Loucy (cell line): Measurements from ENCODE around the gene ADCY10.

Experiments used
- H2AFZ ChIP-seq: fragments of 200-600 bp; sonication (generic); 2 replicates; pipeline ENCODE4 v1.6.0; 2016; ENCODE audit warnings: antibody characterized with exemption, mild to moderate bottlenecking, low read length, moderate library complexity
- H3F3A ChIP-seq: fragments of 200-600 bp; 2 replicates; pipeline ENCODE4 v1.6.0; 2016; ENCODE audit warnings: antibody characterized with exemption, low read depth, mild to moderate bottlenecking
- H3K27me3 ChIP-seq: fragments of 200-600 bp; sonication (generic); 2 replicates; pipeline ENCODE4 v1.6.1; 2014; ENCODE audit warnings: low read length, mild to moderate bottlenecking; ENCODE audit not compliant: insufficient read depth, poor library complexity, severe bottlenecking
- H3K36me3 ChIP-seq: fragments of 200-600 bp; sonication (generic); 2 replicates; pipeline ENCODE4 v1.6.1; 2016; ENCODE audit warnings: low read length; ENCODE audit not compliant: insufficient read depth
- H3K4me1 ChIP-seq: fragments of 200-600 bp; sonication (generic); 2 replicates; pipeline ENCODE4 v1.5.1; 2014; ENCODE audit warnings: low read length, mild to moderate bottlenecking; ENCODE audit not compliant: insufficient read depth, poor library complexity, severe bottlenecking
- H3K4me2 ChIP-seq: fragments of 200-600 bp; sonication (generic); 2 replicates; pipeline ENCODE4 v1.6.0; 2014; ENCODE audit warnings: antibody characterized with exemption, low read length, low read depth, mild to moderate bottlenecking; ENCODE audit not compliant: poor library complexity, severe bottlenecking
- H3K4me3 ChIP-seq: fragments of 200-600 bp; sonication (generic); 2 replicates; pipeline ENCODE4 v1.5.1; 2014; ENCODE audit warnings: low read length, mild to moderate bottlenecking, mixed read lengths; ENCODE audit not compliant: poor library complexity, severe bottlenecking
- H3K79me2 ChIP-seq: fragments of 200-600 bp; sonication (generic); 2 replicates; pipeline ENCODE4 v1.6.1; 2014; ENCODE audit warnings: low read length; ENCODE audit not compliant: insufficient read depth
- H3K9ac ChIP-seq: fragments of 200-600 bp; sonication (generic); 2 replicates; pipeline ENCODE4 v1.6.0; 2014; ENCODE audit warnings: mild to moderate bottlenecking, low read depth, low read length, moderate library complexity; ENCODE audit not compliant: poor library complexity, severe bottlenecking
- H3K9me2 ChIP-seq: fragments of 200-600 bp; sonication (generic); replicated peaks from 2 replicates; pipeline ENCODE4 v1.6.1; 2016; ENCODE audit warnings: low read depth, low read length, mixed read lengths
- H3K9me3 ChIP-seq: fragments of 200-600 bp; sonication (generic); 2 replicates; pipeline ENCODE4 v1.6.1; 2014; ENCODE audit warnings: mild to moderate bottlenecking, antibody characterized with exemption, low read length, low read depth; ENCODE audit not compliant: insufficient read depth
- H4K20me1 ChIP-seq: fragments of 200-600 bp; sonication (generic); 2 replicates; pipeline ENCODE4 v1.6.0; 2014; ENCODE audit warnings: antibody characterized with exemption, low read length, mild to moderate bottlenecking; ENCODE audit not compliant: insufficient read depth, poor library complexity, severe bottlenecking
- EZH2phosphoT487 ChIP-seq: fragments of 200-600 bp; IDR thresholded peaks from 2 replicates; pipeline ENCODE4 v1.6.1; 2018; ENCODE audit warnings: antibody characterized with exemption, mild to moderate bottlenecking, moderate library complexity, borderline replicate concordance
- TF ChIP-seq, protein P1 (sequence below): fragments of 200-600 bp; sonication (generic); conservative IDR thresholded peaks from 2 replicates; pipeline ENCODE4 v1.5.1; 2014; ENCODE audit warnings: mild to moderate bottlenecking, antibody characterized with exemption, low read length

The ADCY10 gene

DNA sequence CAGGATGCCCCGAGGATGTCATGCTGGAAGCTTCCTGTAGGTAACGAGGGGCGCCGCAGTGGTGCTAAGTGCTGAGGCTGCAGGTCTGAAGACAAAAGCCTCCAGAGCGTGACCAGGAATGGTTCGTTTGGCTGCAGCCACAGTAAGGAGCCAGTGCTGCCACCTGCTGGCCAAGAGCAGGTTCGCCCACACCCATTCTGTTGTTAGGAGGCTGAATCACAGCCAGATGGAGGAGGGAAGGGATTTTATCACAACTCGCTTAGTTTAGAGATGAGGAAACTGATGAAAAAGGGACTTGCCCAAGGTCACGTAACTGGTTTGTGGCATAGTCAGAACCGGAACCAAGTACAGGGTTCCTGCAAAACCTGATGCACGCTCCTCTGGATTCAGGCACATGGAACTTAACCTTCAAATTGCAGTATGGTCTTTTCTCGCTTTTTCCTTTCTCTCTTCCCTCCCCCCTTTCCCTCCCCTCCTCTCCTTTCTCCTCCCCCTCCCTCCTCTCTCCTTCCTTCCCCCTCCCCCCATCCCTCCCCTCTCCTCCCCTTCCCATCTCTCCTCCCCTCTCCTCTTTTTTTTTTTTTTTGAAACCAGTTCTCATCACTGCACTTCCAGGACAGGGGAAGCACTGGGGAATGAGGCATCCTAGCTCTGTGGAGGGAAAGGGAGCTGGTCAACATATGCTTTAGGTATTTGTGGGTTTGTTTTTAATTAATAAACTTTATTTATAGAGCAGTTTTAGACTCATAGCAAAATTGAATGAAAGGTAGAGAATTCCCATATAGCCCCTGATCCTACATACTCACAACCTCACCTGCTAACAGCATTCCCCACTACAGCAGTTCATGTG lies 110.4 kb downstream of the ADCY10 start:
- Histone ChIP-seq H3K4me3 (no peak overlapping the region), H4K20me1 (no peaks in the 10 kb centered on the region), H3K36me3 (no peaks in the 10 kb centered on the region), H2AFZ (no peak overlapping the region), H3K79me2 (no peaks in the 10 kb centered on the region), H3K27me3 (no peaks in the 10 kb centered on the region), H3K4me2 (peak overlapping the region; percentile 84), H3K9me2 (no peaks in the 10 kb centered on the region), H3K9ac (peak overlapping the region; percentile 77), H3F3A (peaks cover 12% of the 10 kb centered on the region), H3K4me1 (peaks cover 35% of the 10 kb centered on the region), H3K9me3 (no peaks in the 10 kb centered on the region)
- TF ChIP-seq, protein P1, sequence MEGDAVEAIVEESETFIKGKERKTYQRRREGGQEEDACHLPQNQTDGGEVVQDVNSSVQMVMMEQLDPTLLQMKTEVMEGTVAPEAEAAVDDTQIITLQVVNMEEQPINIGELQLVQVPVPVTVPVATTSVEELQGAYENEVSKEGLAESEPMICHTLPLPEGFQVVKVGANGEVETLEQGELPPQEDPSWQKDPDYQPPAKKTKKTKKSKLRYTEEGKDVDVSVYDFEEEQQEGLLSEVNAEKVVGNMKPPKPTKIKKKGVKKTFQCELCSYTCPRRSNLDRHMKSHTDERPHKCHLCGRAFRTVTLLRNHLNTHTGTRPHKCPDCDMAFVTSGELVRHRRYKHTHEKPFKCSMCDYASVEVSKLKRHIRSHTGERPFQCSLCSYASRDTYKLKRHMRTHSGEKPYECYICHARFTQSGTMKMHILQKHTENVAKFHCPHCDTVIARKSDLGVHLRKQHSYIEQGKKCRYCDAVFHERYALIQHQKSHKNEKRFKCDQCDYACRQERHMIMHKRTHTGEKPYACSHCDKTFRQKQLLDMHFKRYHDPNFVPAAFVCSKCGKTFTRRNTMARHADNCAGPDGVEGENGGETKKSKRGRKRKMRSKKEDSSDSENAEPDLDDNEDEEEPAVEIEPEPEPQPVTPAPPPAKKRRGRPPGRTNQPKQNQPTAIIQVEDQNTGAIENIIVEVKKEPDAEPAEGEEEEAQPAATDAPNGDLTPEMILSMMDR, result peak; percentile 97
- no peak for TF ChIP-seq EZH2phosphoT487

DNA sequence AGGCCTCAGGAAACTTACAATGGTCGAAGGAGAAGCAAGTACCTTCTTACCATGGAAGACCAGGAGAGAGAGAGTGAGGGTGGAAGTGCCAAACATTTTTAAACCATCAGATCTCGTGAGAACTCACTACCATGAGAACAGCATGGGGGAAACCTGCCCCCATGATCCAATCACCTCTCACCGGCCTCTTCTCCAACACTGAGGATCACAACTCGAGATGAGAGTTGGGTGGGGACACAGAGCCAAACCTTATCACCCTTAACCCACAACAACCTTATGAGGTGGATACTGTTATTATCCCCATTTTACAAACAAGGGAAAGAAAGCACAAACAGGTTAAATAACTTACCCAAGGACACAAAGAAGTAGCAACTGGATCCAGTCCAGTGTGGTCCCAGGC lies 111.7 kb downstream of the ADCY10 start:
- no peak overlapping the region for H3K4me2 ChIP-seq
- H3K4me3 ChIP-seq, result no peak overlapping the region
- H3F3A ChIP-seq, result peaks cover 12% of the 10 kb centered on the region
- H4K20me1 ChIP-seq, result no peaks in the 10 kb centered on the region
- no peak for TF ChIP-seq EZH2phosphoT487
- TF ChIP-seq, protein P1, result no peak
- H3K9me3 ChIP-seq, result no peaks in the 10 kb centered on the region
- peaks cover 29% of the 10 kb centered on the region for H3K4me1 ChIP-seq
- H3K9ac ChIP-seq, result no peak overlapping the region
- no peaks in the 10 kb centered on the region for H3K79me2 ChIP-seq
- H2AFZ ChIP-seq, result no peak overlapping the region
- no peaks in the 10 kb centered on the region for H3K36me3 ChIP-seq
- H3K27me3 ChIP-seq, result no peaks in the 10 kb centered on the region
- no peaks in the 10 kb centered on the region for H3K9me2 ChIP-seq

DNA sequence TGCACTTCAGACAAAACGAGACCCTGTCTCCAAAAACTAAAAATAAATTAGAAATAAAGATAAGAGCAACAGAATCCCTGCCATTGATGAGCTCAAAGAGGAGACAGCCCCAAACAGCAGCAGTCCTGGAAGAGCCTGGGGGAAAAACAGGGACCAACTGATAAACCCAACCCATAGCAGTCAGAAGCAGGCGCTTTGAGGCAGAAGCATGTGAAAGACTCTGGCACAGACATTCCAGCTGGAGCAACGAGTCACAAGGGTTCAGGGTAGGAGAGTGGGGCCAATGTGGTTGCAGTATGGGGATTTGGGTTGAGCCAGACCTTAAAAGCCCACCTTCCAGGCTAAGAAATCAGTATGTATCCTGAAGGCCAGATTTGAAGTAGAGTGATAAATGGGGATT lies 113.7 kb downstream of the ADCY10 start:
- H3K9me2 ChIP-seq, result no peaks in the 10 kb centered on the region
- H4K20me1 ChIP-seq, result no peaks in the 10 kb centered on the region
- TF ChIP-seq, protein P1, result no peak
- TF ChIP-seq EZH2phosphoT487, result no peak
- no peak overlapping the region for H3K4me3 ChIP-seq
- no peaks in the 10 kb centered on the region for H3K27me3 ChIP-seq
- H2AFZ ChIP-seq, result no peak overlapping the region
- H3F3A ChIP-seq, result peaks cover 12% of the 10 kb centered on the region
- no peaks in the 10 kb centered on the region for H3K36me3 ChIP-seq
- H3K4me2 ChIP-seq, result no peak overlapping the region
- H3K79me2 ChIP-seq, result no peaks in the 10 kb centered on the region
- no peaks in the 10 kb centered on the region for H3K9me3 ChIP-seq
- no peak overlapping the region for H3K9ac ChIP-seq
- H3K4me1 ChIP-seq, result peaks cover 33% of the 10 kb centered on the region
